Right renal cortex interstitium (tissue), 3 donors: ENCODE results near the gene GTPBP10. TPM values are rescaled to one million over a fixed set of nuclear protein-coding genes. Genes with fewer than 3 reads are reported as not detected.
A peak's percentile ranks its signal among the peaks of the same experiment; 100 is the strongest.
"Not testable (repeated sequence)": the region's sequence is repeated elsewhere in the genome, so short reads cannot be mapped to it uniquely, and the experiment has no call there.

Source experiments
- DNase-seq, 3 donors: peaks; one replicate each; pipeline ENCODE4 v3.0.0-alpha.2; 2013; ENCODE audit warnings: low read depth in 3 of 3, low spot score in 2 of 3
- polyA plus RNA-seq, 3 donors: library from polyadenylated mRNA; unstranded; fragments of 120-200 nt; gene quantifications; one replicate each; pipeline ENCODE4 v1.2.1, GENCODE V29; 2013; ENCODE audit not compliant: insufficient read length in 3 of 3

Gene GTPBP10
- polyA plus RNA-seq, 3 donors, result 26.8 to 28.6 (median 27.8) TPM

DNA sequence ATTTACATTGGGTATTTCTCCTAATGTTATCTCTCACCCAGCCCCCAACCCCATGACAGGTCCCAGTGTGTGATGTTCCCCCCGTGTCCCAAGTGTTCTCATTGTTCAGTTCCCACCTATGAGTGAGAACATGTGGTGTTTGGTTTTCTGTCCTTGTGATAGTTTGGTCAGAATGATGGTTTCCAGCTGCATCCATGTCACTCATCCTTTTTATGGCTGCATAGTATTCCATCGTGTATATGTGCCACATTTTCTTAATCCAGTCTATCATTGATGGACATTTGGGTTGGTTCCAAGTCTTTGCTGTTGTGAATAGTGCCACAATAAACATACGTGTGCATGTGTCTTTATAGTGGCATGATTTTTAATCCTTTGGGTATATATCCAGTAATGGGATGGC is 3.5 kb downstream of the GTPBP10 start:
- DNase-seq, result not testable (repeated sequence)

DNA sequence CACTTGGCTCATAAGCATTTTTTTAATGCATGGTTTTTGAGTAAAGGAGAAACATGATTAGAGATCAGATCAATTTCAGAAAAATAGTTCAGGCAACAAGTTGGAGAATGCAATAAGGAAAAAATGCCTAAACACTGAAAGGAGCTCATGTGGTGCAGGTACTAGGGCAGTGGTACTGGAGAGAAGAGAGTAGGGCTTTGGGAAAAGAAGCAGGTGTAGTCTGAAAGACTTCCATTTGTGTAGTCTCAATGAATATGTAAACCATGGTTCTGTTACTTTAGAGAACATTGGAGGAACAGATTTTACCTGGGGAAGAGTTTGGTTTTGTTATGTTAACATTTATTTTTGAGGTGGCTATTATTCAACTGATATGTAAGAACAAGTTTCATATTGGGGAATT is 5.5 kb downstream of the GTPBP10 start:
- DNase-seq, result no peak

DNA sequence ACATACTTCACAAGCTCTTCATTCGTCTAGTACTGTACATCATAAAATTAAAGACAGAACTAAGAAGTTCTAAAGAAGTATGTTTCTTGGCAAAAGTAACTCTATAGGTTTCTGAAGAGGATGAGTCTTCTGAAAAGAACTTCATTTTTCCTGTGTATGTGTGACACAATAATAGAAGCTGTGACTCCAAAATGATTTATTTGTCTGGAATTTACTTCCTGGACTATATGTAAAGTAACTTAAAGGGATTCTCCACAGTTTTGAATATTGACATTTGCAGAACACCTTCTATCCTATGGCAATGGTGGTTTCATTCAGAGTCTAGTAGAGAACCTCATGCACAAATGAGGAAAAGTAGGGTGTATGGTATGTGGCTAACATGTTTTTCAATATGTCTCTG is 36.9 kb downstream of the GTPBP10 start:
- no peak for DNase-seq

DNA sequence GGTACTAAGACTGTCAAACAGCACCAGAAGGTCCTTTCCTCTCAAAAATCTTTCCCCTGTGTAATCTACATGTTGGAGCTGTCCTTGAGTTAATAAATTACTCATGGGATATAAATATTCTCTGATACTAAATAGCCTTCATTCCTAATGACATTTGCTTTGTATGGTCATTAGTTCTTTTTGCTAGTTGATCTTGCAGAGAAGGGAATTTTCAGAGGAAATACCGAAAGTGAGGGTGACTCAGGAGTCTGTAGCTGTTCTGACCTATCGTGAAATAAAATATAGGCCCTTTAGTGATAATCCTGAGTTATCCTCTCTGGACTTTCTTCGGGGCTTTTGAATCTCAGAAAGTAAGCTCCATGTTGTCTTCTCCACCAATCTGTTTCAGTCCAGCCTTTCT is 37.3 kb downstream of the GTPBP10 start:
- no peak for DNase-seq

DNA sequence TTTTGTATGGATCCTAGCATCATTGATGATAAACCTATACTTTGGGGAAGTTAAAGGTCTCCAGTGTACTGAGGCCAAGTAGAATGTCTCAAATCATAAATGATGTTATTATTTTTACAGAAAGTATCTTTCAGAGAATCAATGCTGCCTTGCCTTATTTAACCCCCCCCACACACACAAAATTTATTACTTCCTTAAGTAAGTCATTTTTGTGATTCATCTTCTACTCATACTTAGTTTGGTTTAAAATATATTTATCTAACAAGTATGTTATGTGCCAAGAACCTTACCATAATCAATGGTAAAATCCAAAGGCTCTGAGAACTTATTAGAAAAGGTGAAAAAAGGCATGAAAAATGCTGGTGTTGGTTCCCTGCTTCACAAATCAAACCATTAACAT is 37.9 kb downstream of the GTPBP10 start:
- DNase-seq, result no peak

DNA sequence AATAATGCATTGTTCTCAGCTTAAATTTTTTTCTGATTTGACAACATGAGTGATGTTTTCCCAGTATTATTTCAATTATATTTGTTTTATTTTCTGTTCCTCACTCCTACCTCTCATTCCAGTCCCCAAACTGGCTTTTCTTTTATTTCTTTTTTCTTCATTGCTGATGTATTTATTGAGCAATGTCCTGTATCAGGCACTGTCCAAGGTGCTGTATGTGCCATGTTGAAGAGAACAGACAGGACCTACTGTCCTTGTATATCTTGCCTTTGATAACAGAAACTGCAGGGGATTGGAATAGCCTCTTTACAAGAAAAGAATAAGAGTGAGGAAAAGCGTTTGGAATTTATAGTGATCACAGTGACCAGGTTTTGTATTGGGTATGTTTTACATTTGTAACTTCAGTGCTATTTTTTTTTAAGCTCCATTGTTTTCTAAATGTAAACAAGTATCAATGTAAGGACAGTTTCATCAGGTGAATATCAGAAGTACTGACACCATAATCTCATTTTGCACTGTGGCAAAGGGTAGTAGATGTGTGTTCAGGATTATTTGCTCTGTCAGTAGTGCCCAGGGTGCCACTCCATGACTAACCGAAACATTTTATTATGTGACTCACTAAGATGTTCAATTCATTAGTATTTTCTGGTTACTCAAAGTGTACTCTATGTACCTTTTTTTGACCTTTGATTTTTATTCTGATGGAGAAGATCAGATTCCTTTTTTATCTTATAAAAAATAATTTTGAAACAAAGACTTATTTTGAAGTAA is 41.1 kb downstream of the GTPBP10 start:
- no peak for DNase-seq

DNA sequence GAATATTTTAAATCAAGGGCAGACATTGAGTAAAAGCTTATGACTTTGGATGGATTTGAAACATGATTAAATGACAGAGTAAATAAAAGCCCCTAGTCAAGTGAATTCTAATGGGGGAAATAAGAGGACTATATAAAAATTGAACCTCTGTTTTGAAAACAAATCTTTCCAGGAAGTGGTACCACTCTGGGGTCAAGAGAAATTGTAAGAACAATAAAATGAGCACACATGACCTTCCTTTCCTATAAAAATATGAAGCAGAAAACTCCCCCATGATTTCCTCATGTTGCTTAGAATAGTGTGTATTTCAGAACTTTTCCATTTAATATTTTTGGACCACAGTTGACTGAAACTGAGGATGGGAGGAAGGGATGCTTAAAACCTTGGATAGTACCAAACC is 44.4 kb downstream of the GTPBP10 start:
- no peak for DNase-seq

DNA sequence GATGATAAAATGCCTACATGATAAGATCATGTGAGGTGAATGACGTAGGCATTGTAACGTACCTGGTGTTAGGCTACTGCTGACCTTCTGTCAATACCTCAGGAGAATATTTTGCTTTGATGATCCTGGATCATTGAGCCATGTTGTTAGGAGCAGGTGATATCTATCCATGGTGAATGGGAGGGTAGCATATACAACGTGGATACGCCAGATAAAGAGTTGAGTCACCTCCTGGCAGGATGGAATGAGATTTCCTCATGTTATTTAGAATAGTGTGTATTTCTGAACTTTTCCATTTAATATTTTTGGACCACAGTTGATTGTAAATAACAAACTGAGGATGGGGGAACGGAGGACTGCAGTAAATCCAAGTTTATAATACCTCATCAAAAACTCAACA is 45.0 kb downstream of the GTPBP10 start:
- DNase-seq, result no peak

DNA sequence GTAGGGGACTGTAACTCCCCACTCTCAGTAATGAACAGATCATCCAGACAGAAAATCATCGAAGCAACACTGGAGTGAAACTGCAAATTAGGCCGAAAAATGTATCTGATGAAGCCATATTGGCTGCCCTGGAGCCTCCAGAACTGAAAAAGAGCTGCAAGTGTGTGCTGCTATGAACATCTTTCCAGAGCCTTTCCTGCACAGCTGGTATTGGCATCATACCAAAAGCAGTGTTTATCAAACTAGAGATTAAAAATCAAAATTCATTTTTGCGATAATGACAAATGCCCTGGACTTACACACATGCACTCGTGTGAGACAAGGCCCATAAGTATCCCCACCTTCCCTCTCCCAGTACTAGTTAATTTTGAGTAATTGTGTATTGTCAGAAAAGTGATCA is 49.9 kb downstream of the GTPBP10 start:
- no peak for DNase-seq

DNA sequence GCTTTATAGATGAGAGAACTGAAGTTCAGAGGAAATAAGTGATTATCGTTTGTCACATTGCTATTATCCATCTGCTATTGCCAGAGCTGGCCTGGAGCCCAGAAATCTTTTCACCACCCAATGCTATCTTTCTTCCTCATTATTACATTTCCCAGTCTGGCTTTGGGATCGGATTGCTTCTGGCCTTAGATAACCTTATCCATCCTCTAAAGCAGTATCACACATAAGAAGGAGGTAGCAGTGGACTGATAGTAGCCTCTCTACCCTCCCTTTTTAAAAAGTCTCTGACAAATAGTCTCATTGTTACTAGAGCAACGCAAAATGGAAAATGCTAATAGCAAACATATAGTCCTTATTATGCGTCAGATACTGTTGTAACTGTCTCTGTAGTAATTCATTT is 55.5 kb downstream of the GTPBP10 start:
- no peak for DNase-seq

DNA sequence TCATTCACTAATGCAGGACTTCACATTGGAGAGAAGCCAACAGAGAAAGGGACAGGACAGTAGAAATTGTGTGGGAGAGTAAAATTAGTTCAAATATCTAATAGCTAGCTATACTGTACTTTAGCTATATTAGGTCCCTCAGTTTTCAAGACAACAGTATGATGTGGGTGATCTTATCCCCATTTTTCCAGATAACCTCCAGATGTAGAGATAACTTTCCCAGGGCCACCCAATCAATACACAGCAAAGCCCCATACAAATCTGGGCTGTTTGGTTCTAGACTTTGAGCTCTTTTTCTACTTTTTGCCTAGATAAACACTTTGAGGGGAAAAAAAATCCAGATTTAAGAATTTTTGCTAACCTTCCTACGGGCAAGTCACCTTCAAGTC is 56.3 kb downstream of the GTPBP10 start:
- DNase-seq, result no peak

DNA sequence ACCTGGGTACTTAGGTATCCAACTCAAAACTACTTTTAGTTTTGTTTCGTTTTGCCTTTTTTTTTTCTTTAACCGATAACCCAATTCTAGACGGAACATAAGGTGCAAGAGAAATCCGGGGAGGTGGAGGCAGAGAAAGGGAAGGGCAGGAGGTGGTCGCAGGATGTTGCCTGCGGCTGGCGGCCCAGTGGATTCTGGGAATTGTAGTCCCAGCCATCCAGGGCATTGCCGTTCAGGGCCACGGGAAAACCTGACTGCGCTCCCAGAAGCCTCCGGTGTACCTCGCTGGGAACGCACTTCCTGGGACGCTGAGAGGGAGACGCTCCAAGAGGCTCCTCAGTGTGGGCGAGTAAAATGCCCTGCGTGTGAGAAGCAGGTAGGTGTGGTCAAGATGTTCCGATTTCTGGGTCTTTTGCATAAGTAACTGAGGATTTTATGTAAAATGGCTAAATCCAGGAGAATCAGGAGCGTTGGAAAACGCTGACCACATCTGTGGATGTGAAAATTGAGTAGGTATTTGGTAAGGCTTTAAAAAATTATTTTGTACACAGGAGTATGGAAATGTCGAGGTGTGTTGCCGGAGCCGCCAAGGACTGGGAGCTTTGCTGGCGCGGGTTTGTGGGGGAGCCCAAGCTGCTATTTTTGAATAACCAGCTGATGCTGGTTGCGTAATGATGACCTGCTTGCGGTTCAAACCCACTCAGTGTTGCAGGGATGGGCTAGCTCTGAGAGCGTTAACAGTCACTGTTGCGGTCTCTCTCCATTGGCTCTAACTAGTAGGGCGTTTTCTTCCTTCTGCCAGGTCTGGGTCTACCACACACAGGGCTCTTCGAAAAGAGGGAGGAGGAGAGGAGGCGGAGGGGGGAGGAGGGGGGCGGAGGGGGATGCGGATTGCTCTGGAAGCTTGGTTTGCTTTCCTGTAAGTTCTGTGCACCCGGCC is 56.9 kb downstream of the GTPBP10 start, which contains the start of gene CLDN12:
TSS of gene CLDN12 (plus strand) at position 288 of the 940 bp plus-strand sequence. CDS start 9,216 bp downstream, outside the sequence.
- peak; percentile 74 to 80 (median 75) for DNase-seq

DNA sequence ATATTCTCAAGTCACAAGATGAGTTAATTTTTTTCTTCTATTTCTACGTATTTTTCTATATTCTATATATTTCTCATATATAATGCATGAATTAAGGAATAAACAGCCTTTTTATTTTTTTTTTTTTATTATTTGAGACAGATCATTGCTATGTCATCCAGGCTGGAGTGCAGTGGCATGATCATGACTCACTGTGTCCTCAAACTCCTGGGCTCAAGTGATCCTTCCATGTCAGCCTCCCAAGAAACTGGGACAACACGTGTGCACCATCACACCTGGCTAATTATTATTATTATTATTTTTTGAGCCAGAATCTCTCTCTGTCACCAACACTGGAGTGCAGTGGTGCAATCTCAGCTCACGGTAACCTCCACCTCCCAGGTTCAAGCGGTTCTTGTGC is 58.3 kb downstream of the GTPBP10 start:
- DNase-seq, result no peak

DNA sequence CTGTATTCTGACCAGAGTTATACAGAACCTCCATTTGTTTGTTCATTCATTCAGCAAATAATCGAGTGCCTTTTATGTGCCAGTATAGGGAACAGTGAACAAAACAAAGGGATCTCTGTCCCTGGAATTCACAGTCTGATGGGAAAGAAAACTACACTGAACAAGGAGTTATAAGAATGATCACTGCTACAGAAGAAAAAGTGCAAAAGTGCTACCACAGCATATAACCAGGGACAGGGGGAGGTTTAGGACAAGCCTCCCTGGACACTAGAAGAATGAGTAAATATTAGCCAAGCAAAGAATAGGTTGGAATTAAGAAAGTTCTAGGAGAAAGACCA is 60.9 kb downstream of the GTPBP10 start:
- no peak for DNase-seq

DNA sequence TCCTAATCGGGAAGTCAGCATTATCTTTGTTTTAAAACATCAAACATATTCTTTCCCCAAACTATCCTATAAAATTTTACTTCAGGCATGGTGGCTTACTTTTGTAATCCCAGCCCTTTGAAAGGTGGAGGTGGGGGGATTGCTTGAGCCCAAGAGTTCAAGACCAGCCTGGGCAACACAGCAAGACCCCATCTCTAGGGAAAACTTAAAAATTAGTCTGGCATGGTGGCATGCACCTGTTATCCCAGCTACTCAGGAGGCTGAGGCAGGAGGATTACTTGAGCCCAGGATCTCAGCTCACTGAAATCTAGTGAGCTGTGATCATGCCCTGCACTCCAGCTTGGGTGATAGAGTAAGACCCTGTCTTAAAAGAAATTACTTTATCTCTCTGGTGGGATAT is 61.6 kb downstream of the GTPBP10 start:
- no peak for DNase-seq

DNA sequence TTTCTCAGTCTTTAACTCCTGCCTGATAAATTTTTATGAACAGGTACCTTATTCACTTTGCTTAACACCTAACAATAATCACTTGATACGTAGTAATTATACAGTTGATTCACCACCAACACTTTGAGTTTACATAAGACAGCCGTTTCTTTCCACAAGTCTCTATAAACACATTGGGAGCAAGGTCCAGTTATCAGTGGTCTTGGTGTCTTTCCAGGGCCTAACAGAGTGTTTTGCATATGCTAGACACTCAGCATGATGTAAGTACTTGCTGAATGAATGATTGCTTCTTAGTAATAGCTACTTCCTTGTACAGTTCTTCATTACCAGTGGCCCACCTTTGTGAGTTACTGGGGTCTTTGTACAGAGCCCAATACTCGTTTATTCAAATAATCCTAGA is 63.2 kb downstream of the GTPBP10 start:
- no peak for DNase-seq

DNA sequence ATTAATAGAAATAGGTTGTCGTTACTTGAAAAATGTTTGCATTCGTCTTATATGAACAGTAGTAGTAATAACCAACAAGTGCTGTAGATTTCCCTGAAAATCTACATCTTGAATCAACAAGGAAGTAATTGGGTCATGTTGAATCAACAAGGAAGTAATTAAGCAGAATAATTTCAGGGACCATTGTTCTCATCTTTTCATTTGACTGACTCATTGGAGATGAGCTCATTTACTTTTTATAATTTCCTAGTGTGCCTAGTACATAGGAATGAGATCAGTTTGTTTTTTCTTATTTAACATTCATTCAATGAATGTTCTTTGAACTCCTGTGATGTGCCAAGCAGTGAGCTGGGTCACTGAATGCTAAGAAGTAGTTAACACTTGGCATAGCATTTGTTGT is 65.0 kb downstream of the GTPBP10 start:
- DNase-seq, result no peak

DNA sequence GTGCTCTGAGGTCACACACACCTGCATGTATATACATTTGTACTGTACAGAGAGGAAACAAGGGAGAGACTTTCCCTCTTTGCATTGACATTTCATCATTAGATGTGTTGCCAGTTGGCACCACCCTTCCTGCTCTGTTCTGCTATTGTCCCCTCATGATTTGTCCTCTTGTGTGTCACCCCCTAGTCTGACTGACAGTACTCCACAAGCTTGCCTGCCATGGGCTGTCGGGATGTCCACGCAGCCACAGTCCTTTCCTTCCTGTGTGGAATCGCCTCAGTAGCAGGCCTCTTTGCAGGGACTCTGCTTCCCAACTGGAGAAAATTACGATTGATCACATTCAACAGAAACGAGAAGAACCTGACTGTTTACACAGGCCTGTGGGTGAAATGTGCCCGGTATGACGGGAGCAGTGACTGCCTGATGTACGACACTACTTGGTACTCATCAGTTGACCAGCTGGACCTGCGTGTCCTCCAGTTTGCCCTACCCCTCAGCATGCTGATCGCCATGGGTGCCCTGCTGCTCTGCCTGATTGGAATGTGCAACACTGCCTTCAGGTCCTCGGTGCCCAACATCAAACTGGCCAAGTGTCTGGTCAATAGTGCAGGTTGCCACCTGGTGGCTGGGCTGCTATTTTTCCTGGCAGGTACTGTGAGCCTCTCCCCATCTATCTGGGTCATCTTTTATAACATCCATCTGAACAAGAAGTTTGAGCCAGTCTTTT is 66.1 kb downstream of the GTPBP10 start:
- DNase-seq, result no peak

DNA sequence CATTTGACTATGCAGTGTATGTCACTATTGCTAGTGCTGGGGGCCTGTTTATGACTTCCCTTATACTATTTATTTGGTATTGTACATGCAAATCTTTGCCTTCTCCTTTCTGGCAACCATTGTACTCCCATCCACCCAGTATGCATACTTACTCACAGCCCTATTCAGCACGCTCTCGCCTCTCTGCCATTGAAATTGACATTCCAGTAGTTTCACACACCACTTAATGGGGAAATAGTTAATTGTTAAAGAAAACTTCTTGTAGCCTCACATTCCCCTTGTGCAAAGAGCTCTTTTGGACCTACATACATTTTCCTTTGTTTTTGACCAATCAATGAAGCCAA is 66.6 kb downstream of the GTPBP10 start:
- no peak for DNase-seq

DNA sequence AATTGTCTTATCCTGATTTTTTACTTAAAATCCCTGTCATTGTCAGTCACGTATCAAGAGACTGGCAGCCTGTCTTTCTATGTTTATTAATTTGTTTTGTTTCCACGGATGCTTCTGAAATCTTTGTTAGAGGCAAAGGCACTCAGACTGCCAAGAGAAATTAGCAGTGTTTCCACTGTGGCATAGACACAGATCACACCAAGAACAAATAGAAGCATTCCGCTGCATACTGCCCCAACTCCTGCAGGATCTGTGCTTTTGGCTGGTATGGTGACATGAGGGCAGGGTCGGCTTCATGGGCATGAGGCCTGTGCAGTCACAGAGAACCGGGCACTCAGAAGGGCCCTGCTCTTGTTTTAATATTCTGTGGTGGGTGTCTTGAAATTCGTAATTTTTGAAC is 75.1 kb downstream of the GTPBP10 start:
- DNase-seq, result no peak

DNA sequence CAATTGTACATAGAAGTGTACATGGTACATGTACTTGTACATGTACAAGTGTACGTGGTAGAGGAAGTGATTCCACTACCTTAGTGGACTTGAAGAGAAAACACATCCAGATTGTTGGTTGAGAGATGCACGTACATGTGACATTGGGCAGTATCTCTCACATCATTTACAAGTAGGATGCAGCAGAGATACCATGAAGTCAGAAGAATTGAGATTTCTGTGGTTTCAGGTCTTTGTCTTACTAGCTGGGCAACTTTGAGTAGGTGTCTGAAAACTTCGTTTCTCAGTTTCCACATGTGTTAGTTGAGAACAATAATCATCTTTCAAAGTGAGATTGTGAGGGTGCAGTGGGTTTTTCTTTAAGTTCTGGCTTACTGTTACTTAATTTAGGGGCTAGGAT is 78.2 kb downstream of the GTPBP10 start:
- DNase-seq, result no peak
